Adrenal gland (tissue), 12 donors: ENCODE results near the gene RFC1. TPM values are rescaled to one million over a fixed set of nuclear protein-coding genes. Genes with fewer than 3 reads are reported as not detected.
A peak's percentile ranks its signal among the peaks of the same experiment; 100 is the strongest.

Source experiments
- DNase-seq, 7 donors: peaks; one replicate each; pipeline ENCODE4 v3.0.0-alpha.2; 2019 to 2020
- H3K27ac ChIP-seq, 5 donors: fragments of 200-600 bp; sonication (generic) in 4 of 5; 1 replicate in 3 of 5; 2 replicates in 2 of 5; pipeline versions ENCODE4 v1.5.1 to v1.8.0; 2016 to 2020; ENCODE audit warnings: mild to moderate bottlenecking in 1 of 5
- H3K27me3 ChIP-seq: fragments of 200-600 bp; 2 replicates; pipeline ENCODE4 v1.8.0; 2021
- H3K36me3 ChIP-seq, 2 donors: fragments of 200-600 bp; replicated peaks in 1 of 2; 1 replicate in 1 of 2; 2 replicates in 1 of 2; pipeline versions ENCODE4 v1.5.1 to v1.8.0; 2018 to 2022
- H3K4me1 ChIP-seq, 2 donors: fragments of 200-600 bp; replicated peaks in 1 of 2; 1 replicate in 1 of 2; 2 replicates in 1 of 2; pipeline versions ENCODE4 v1.5.1 to v1.8.0; 2018 to 2021
- H3K4me3 ChIP-seq, 4 donors: fragments of 200-600 bp; sonication (generic) in 3 of 4; one replicate each; pipeline ENCODE4 v1.5.1; 2016 to 2018
- H3K9me3 ChIP-seq, 3 donors: fragments of 200-600 bp; sonication (generic) in 1 of 3; replicated peaks in 1 of 3; 1 replicate in 2 of 3; 2 replicates in 1 of 3; pipeline versions ENCODE4 v1.5.1 to v1.8.0; 2016 to 2021
- POLR2A ChIP-seq, 2 donors: fragments of 450-650 bp; IDR thresholded peaks; one replicate each; pipeline ENCODE4 v1.6.1; 2017; ENCODE audit warnings: antibody characterized with exemption in 2 of 2, mild to moderate bottlenecking in 2 of 2, moderate library complexity in 1 of 2
- WGBS, 4 donors: extraction: QIAGEN DNeasy Blood & Tissue Kit in 2 of 4; methylation state at CpG; one replicate each; pipeline versions ENCODE4 v1.1.5 to v1.1.7; 2013 to 2017; 5-methylcytosine and 5-hydroxymethylcytosine counted together
- intact Hi-C, 2 donors: fragments of 100-400 bp; cut with DNase I; formaldehyde crosslinking; loops; one replicate each; pipeline versions ENCODE4 v1.14.1 to v1.15.0; 2022 to 2023
- polyA plus RNA-seq, 3 donors: library from polyadenylated mRNA; stranded (reverse); fragments of 200-250 nt in 2 of 3; fragments of 350-450 nt in 1 of 3; fragmentation: Illumina TruSeq in 1 of 3; extraction: RNeasy Lipid Tissue Mini Kit (QIAGEN cat#74804) in 1 of 3; gene quantifications; one replicate each; pipeline ENCODE4 v1.2.3, GENCODE V29; 2013 to 2014
- total RNA-seq, 9 donors: library from RNA; depleted of rRNA in 4 of 9; stranded (reverse); fragments of >200 nt in 4 of 9; fragments of 120-200 nt in 1 of 9; fragmentation: NEBNext Ultra II Directional in 1 of 9; extraction: Animal tissue kit (Norgen Biotek cat#: 25700) in 1 of 9; gene quantifications; one replicate each; pipeline versions ENCODE4 v1.1.0 to v1.2.4, GENCODE V29; 2013 to 2023
- TF ChIP-seq, protein P1 (sequence below), 6 experiments: fragments of 450-650 bp in 4 of 6; fragments of 200-600 bp in 2 of 6; sonication (generic) in 1 of 6; IDR thresholded peaks; 1 replicate in 5 of 6; 2 replicates in 1 of 6; pipeline versions ENCODE4 v1.5.1 to v1.8.0; 2016 to 2021; ENCODE audit warnings: antibody characterized with exemption in 6 of 6, mild to moderate bottlenecking in 2 of 6, moderate library complexity in 1 of 6
- donor health status: healthy with polysubstance abuse.
- donor health status: Bipolar disorder and iron deficiency.
- donor health status: DM: yes; HTN: yes; CAD: no.
- donor health status: DM: no; HTN: no; CAD: no.
- donor health status: DM: no; HTN: no; CAD: no.
- donor health status: DM: yes; HTN: yes; CAD: no.

Gene RFC1
- total and polyA plus RNA-seq, 12 donors: 13.0 to 137 (median 52.6) TPM

- TF ChIP-seq, protein P1, sequence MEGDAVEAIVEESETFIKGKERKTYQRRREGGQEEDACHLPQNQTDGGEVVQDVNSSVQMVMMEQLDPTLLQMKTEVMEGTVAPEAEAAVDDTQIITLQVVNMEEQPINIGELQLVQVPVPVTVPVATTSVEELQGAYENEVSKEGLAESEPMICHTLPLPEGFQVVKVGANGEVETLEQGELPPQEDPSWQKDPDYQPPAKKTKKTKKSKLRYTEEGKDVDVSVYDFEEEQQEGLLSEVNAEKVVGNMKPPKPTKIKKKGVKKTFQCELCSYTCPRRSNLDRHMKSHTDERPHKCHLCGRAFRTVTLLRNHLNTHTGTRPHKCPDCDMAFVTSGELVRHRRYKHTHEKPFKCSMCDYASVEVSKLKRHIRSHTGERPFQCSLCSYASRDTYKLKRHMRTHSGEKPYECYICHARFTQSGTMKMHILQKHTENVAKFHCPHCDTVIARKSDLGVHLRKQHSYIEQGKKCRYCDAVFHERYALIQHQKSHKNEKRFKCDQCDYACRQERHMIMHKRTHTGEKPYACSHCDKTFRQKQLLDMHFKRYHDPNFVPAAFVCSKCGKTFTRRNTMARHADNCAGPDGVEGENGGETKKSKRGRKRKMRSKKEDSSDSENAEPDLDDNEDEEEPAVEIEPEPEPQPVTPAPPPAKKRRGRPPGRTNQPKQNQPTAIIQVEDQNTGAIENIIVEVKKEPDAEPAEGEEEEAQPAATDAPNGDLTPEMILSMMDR (IDR thresholded peaks at IDR 0.05): no peak
- TF ChIP-seq POLR2A (IDR thresholded peaks at IDR 0.05): peak in 1 of 2 donors; percentile 9
- H3K36me3 ChIP-seq: peaks cover 0 to 8% of the 10 kb centered on the region in 2 donors
- H3K27ac ChIP-seq: peak overlapping the region in 4 of 5 donors; percentile 30 to 69 (median 60)
- H3K4me1 ChIP-seq: peaks cover 3 to 39% of the 10 kb centered on the region in 2 donors
- H3K4me3 ChIP-seq: peak overlapping the region in 1 of 4 donors; percentile 18
- intact Hi-C loops: no loop called here
- DNase-seq: peak; percentile 38 to 74 (median 59)
- H3K27me3 ChIP-seq: no peaks in the 10 kb centered on the region
- no peaks in the 10 kb centered on the region for H3K9me3 ChIP-seq
- 60 to 67% (median 63%) methylated on average over 8 of the region's 8 CpGs for WGBS, 4 donors
Measured at GRCh38 chr4:39341075-39341725, 25.0 kb downstream of the RFC1 start.

GRCh38 chr4:39339968-39340367, 26.2 kb downstream of the RFC1 start:
- no peak for DNase-seq
- no peaks in the 10 kb centered on the region for H3K27me3 ChIP-seq
- peaks cover 0 to 5% of the 10 kb centered on the region in 2 donors for H3K36me3 ChIP-seq
- H3K4me3 ChIP-seq: no peak overlapping the region
- peaks cover 3 to 42% of the 10 kb centered on the region in 2 donors for H3K4me1 ChIP-seq
- no peaks in the 10 kb centered on the region for H3K9me3 ChIP-seq
- 97 to 99% (median 98%) methylated on average over 2 of the region's 2 CpGs for WGBS, 4 donors
- TF ChIP-seq, protein P1 (IDR thresholded peaks at IDR 0.05): no peak
- TF ChIP-seq POLR2A (IDR thresholded peaks at IDR 0.05): no peak
- intact Hi-C loops: no loop called here
- H3K27ac ChIP-seq: peak overlapping the region in 2 of 5 donors; percentile 59 to 69

DNA sequence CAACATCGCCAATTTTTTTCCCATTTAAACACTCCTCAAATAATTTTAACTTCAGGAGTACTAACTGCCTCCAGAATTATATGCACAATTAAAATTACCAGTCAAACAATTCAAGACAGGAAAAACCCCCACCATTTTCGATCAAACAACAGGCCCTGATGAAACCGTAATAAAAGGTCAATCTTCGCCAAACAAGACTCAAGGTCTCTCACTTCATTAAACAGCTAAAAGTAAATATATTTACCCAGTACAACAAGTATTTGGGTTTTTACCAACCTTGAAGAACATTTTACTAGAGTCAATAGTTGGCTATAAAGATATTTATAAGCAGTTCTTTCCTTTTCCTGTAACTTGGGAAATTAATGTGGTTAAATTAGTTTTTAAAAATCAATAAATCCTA, 28.3 kb downstream of the RFC1 start:
- Histone ChIP-seq H3K4me1 (peaks cover 3 to 36% of the 10 kb centered on the region in 2 donors), H3K27ac (no peak overlapping the region), H3K4me3 (no peak overlapping the region), H3K27me3 (no peaks in the 10 kb centered on the region), H3K9me3 (peaks cover 0 to 4% (median 0%) of the 10 kb centered on the region in 3 donors), H3K36me3 (no peaks in the 10 kb centered on the region)
- DNase-seq: no peak
- WGBS, 4 donors: 70 to 79% (median 76%) methylated on average over 4 of the region's 4 CpGs
- intact Hi-C loops: no loop called here
- TF ChIP-seq, protein P1 (IDR thresholded peaks at IDR 0.05): no peak
- no peak for TF ChIP-seq POLR2A (IDR thresholded peaks at IDR 0.05)

- peaks cover 0 to 5% (median 0%) of the 10 kb centered on the region in 3 donors for H3K9me3 ChIP-seq
- peaks cover 0 to 19% of the 10 kb centered on the region in 2 donors for H3K4me1 ChIP-seq
- no peak overlapping the region for H3K27ac ChIP-seq
- WGBS, 4 donors: 77 to 91% (median 85%) methylated on average over 4 of the region's 4 CpGs
- no peak overlapping the region for H3K4me3 ChIP-seq
- no peaks in the 10 kb centered on the region for H3K36me3 ChIP-seq
- no peak for TF ChIP-seq POLR2A (IDR thresholded peaks at IDR 0.05)
- TF ChIP-seq, protein P1 (IDR thresholded peaks at IDR 0.05): no peak
- H3K27me3 ChIP-seq: no peaks in the 10 kb centered on the region
- intact Hi-C loops: no loop called here
- DNase-seq: no peak
Measured at GRCh38 chr4:39335566-39335965, 30.6 kb downstream of the RFC1 start.
